Neural progenitor cell (in vitro differentiated cells): ENCODE data around the gene PTBP3. TPM values are rescaled to one million over a fixed set of nuclear protein-coding genes. Genes with fewer than 3 reads are reported as not detected.

Experiments
- DNase-seq: peaks from one replicate; pipeline ENCODE4 v3.0.0-alpha.2; 2016; ENCODE audit warnings: low spot score
- H2AFZ ChIP-seq: fragments of 200-600 bp; sonication (generic); replicated peaks from 2 replicates; pipeline ENCODE4 v1.6.1; 2016; ENCODE audit warnings: antibody characterized with exemption
- H3F3A ChIP-seq: fragments of 200-600 bp; sonication (generic); 2 replicates; pipeline ENCODE4 v1.6.1; 2016; ENCODE audit warnings: antibody characterized with exemption, low read depth
- H3K27ac ChIP-seq: fragments of 200-600 bp; sonication (generic); 2 replicates; pipeline ENCODE4 v1.5.1; 2016; ENCODE audit warnings: mild to moderate bottlenecking
- H3K27me3 ChIP-seq: fragments of 200-600 bp; sonication (generic); 2 replicates; pipeline ENCODE4 v1.6.1; 2016; ENCODE audit warnings: mild to moderate bottlenecking, moderate library complexity
- H3K36me3 ChIP-seq: fragments of 200-600 bp; sonication (generic); 2 replicates; pipeline ENCODE4 v1.5.1; 2016
- H3K4me1 ChIP-seq: fragments of 200-600 bp; sonication (generic); 2 replicates; pipeline ENCODE4 v1.6.1; 2016; ENCODE audit warnings: mixed run types
- H3K4me2 ChIP-seq: fragments of 200-600 bp; sonication (generic); 2 replicates; pipeline ENCODE4 v1.6.1; 2016
- H3K4me3 ChIP-seq: fragments of 200-600 bp; sonication (generic); 2 replicates; pipeline ENCODE4 v1.5.1; 2016
- H3K79me2 ChIP-seq: fragments of 200-600 bp; sonication (generic); 2 replicates; pipeline ENCODE4 v1.6.1; 2016; ENCODE audit warnings: low read depth
- H3K9ac ChIP-seq: fragments of 200-600 bp; sonication (generic); 2 replicates; pipeline ENCODE4 v1.6.1; 2016
- H3K9me3 ChIP-seq: fragments of 200-600 bp; sonication (generic); 2 replicates; pipeline ENCODE4 v1.5.1; 2016; ENCODE audit warnings: low read depth
- H4K20me1 ChIP-seq: fragments of 200-600 bp; sonication (generic); 2 replicates; pipeline ENCODE4 v1.6.1; 2016; ENCODE audit warnings: low read depth
- H3K27ac Mint-ChIP-seq: 3 replicates; pipeline ENCODE4 v1.8.0; 2021; ENCODE audit warnings: mixed read lengths
- H3K27me3 Mint-ChIP-seq: 2 replicates; pipeline ENCODE4 v1.8.0; 2022; ENCODE audit warnings: low read depth, mild to moderate bottlenecking, inconsistent platforms, moderate library complexity, mixed read lengths; ENCODE audit not compliant: insufficient read depth
- H3K36me3 Mint-ChIP-seq: 3 replicates; pipeline ENCODE4 v1.8.0; 2021; ENCODE audit warnings: mixed read lengths
- H3K4me1 Mint-ChIP-seq: 3 replicates; pipeline ENCODE4 v1.8.0; 2021; ENCODE audit warnings: mixed read lengths
- H3K4me3 Mint-ChIP-seq: 3 replicates; pipeline ENCODE4 v1.8.0; 2021; ENCODE audit warnings: mild to moderate bottlenecking, moderate library complexity, mixed read lengths
- H3K9me3 Mint-ChIP-seq: 3 replicates; pipeline ENCODE4 v1.8.0; 2020; ENCODE audit warnings: mixed read lengths
- EZH2 ChIP-seq: fragments of 200-600 bp; sonication (generic); IDR thresholded peaks from 2 replicates; pipeline ENCODE4 v1.6.1; 2017; ENCODE audit warnings: antibody characterized with exemption, mild to moderate bottlenecking, moderate library complexity
- EZH2phosphoT487 ChIP-seq: fragments of 200-600 bp; sonication (generic); IDR thresholded peaks from 2 replicates; pipeline ENCODE4 v1.6.1; 2017; ENCODE audit warnings: antibody characterized with exemption
- total RNA-seq: library from RNA; depleted of rRNA; stranded (reverse); fragments of >200 nt; gene quantifications from 2 replicates; pipeline ENCODE4 v1.2.3, GENCODE V29; 2015; ENCODE audit warnings: low replicate concordance
- TF ChIP-seq, protein P1 (sequence below): fragments of 200-600 bp; sonication (generic); IDR thresholded peaks from 2 replicates; pipeline ENCODE4 v1.5.1; 2017; ENCODE audit warnings: antibody characterized with exemption, mild to moderate bottlenecking

Gene PTBP3
- total RNA-seq, 1 donor from 2014 or later, result 84.7 TPM

DNA sequence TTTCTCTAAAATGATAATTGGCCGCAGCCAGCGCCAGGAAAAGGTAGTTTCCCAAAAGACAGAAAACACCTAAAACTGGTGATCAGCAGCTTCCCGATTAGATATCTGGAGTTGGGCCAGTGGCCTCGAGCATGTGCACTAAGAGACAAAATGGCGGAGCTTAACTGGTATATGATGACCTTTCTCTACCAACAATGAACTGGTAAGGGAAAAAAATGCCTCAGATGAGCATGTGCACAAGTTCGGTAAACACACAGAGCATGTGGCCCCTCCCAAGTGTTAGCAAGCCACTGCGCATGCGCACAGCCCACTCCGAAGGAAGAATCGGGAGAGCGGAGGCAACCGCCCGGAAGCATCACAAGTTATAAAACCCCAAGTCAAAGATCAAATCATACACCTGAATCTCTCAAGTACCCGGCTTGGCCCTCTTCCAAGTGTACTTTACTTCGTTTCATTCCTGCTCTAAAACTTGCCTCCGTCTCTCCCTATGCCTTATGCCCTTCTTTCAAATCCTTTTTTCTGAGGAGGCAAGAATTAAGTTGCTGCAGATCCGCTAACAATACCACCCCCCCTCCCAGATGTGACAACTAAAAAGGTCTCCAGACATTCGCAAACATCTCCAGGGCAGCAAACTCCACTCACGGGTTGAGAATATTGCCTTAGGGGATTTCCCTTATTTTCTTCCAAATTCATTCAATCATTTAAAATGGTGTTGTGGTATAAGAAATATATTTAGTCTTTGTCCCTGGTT, 15.0 kb upstream of the PTBP3 start:
- Histone ChIP-seq H3K79me2 (no peaks in the 10 kb centered on the region), H3K9me3 (no peaks in the 10 kb centered on the region), H3K4me3 (peak overlapping the region; percentile 4), H3K9ac (no peak overlapping the region), H3K27ac (no peak overlapping the region), H3K27me3 (no peaks in the 10 kb centered on the region), H4K20me1 (no peaks in the 10 kb centered on the region), H2AFZ (peak overlapping the region; percentile 60), H3K4me1 (no peaks in the 10 kb centered on the region), H3K36me3 (no peaks in the 10 kb centered on the region), H3K4me2 (peak overlapping the region; percentile 14), H3F3A (no peaks in the 10 kb centered on the region)
- Mint-ChIP-seq H3K27me3 (no peaks in the 10 kb centered on the region), H3K36me3 (no peaks in the 10 kb centered on the region), H3K9me3 (no peaks in the 10 kb centered on the region), H3K4me3 (no peak overlapping the region), H3K4me1 (peaks cover 4% of the 10 kb centered on the region), H3K27ac (peak overlapping the region; percentile 46)
- DNase-seq, result peak; percentile 47
- TF ChIP-seq EZH2 (no peak), EZH2phosphoT487 (no peak)

DNA sequence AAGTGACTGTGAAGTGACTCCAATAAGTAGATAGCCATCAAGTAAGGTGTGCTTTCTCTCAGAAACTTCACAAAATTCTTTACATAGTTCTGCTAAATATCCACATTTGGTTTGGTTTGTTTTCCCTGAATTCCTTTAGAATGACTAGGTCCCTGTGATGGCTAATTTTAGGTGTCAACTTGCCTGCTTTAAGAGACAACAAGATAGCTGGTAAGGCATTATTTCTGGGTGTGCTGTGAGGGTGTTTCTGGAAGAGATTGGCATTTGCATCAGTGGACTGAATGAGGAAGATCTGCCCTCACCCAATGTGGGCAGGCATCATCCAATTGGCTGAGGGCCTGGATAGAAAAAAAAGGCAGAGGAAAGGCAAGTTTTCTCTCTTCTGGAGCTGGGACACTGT, 8.3 kb upstream of the PTBP3 start:
- no peak for TF ChIP-seq EZH2
- no peak for TF ChIP-seq EZH2phosphoT487
- TF ChIP-seq, protein P1, sequence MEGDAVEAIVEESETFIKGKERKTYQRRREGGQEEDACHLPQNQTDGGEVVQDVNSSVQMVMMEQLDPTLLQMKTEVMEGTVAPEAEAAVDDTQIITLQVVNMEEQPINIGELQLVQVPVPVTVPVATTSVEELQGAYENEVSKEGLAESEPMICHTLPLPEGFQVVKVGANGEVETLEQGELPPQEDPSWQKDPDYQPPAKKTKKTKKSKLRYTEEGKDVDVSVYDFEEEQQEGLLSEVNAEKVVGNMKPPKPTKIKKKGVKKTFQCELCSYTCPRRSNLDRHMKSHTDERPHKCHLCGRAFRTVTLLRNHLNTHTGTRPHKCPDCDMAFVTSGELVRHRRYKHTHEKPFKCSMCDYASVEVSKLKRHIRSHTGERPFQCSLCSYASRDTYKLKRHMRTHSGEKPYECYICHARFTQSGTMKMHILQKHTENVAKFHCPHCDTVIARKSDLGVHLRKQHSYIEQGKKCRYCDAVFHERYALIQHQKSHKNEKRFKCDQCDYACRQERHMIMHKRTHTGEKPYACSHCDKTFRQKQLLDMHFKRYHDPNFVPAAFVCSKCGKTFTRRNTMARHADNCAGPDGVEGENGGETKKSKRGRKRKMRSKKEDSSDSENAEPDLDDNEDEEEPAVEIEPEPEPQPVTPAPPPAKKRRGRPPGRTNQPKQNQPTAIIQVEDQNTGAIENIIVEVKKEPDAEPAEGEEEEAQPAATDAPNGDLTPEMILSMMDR, result no peak
- Histone ChIP-seq H3F3A (no peaks in the 10 kb centered on the region), H3K9me3 (no peaks in the 10 kb centered on the region), H3K36me3 (no peaks in the 10 kb centered on the region), H2AFZ (peak overlapping the region; percentile 52), H3K9ac (no peak overlapping the region), H3K4me1 (no peaks in the 10 kb centered on the region), H4K20me1 (no peaks in the 10 kb centered on the region), H3K4me3 (no peak overlapping the region), H3K79me2 (no peaks in the 10 kb centered on the region), H3K4me2 (no peak overlapping the region), H3K27ac (no peak overlapping the region), H3K27me3 (no peaks in the 10 kb centered on the region)
- Mint-ChIP-seq H3K27ac (no peak overlapping the region), H3K4me3 (no peak overlapping the region), H3K9me3 (peaks cover 3% of the 10 kb centered on the region), H3K4me1 (no peaks in the 10 kb centered on the region), H3K27me3 (peaks cover 3% of the 10 kb centered on the region), H3K36me3 (no peaks in the 10 kb centered on the region)
- DNase-seq, result no peak

DNA sequence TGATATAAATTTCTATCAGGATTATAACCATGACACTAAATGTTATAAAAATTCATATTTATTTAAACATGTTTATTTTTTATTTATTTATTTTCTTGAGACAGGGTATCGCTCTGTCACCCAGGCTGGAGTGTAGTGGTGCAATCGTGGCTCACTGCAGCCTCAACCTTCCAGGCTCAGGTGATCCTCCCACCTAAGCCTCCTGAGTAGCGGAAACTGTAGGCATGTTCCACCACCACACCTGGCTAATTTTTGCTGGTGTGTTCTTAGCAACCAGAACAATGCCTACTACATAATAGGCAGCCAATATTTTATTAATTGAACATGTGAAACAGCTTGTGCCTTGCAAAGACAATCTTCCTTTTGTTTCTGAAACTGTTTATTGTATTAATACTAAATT, 6.5 kb upstream of the PTBP3 start:
- no peaks in the 10 kb centered on the region for H3K4me1 Mint-ChIP-seq
- no peak overlapping the region for H3K9ac ChIP-seq
- H2AFZ ChIP-seq, result no peak overlapping the region
- no peaks in the 10 kb centered on the region for H3F3A ChIP-seq
- H3K4me1 ChIP-seq, result no peaks in the 10 kb centered on the region
- no peaks in the 10 kb centered on the region for H3K27me3 ChIP-seq
- H3K4me3 ChIP-seq, result no peak overlapping the region
- no peak for DNase-seq
- H3K4me3 Mint-ChIP-seq, result no peak overlapping the region
- no peak overlapping the region for H3K4me2 ChIP-seq
- H3K36me3 ChIP-seq, result no peaks in the 10 kb centered on the region
- H3K27ac ChIP-seq, result no peak overlapping the region
- H3K9me3 ChIP-seq, result no peaks in the 10 kb centered on the region
- peaks cover 3% of the 10 kb centered on the region for H3K9me3 Mint-ChIP-seq
- no peaks in the 10 kb centered on the region for H3K79me2 ChIP-seq
- no peaks in the 10 kb centered on the region for H3K36me3 Mint-ChIP-seq
- no peaks in the 10 kb centered on the region for H4K20me1 ChIP-seq
- H3K27me3 Mint-ChIP-seq, result peaks cover 5% of the 10 kb centered on the region
- no peak for TF ChIP-seq EZH2
- TF ChIP-seq, protein P1, result no peak
- no peak for TF ChIP-seq EZH2phosphoT487
- H3K27ac Mint-ChIP-seq, result no peak overlapping the region

DNA sequence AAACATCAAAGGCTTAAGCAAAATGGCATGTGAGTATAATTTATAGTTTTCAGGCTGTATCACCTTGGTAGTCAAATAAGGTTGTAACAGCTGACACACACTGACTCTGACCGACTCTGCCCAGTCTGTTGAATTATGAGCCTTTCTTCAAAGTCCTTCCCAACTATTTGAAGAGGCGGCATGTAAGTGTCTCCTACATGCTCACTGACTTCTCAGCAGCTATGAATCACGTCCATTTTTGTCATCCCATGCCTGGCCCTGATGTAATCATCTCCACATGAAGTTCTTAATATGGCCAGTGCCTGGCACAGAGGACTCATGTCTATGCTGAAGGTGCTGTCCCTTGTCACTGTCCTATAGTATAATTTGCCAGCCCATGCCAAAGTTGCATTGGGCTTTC, 5.1 kb upstream of the PTBP3 start:
- no peaks in the 10 kb centered on the region for H3K4me1 ChIP-seq
- H3K9me3 ChIP-seq, result no peaks in the 10 kb centered on the region
- no peaks in the 10 kb centered on the region for H3K36me3 Mint-ChIP-seq
- no peak overlapping the region for H3K27ac Mint-ChIP-seq
- no peak overlapping the region for H2AFZ ChIP-seq
- no peak overlapping the region for H3K4me3 Mint-ChIP-seq
- H3K4me3 ChIP-seq, result no peak overlapping the region
- peaks cover 5% of the 10 kb centered on the region for H3K27me3 Mint-ChIP-seq
- peaks cover 3% of the 10 kb centered on the region for H3K9me3 Mint-ChIP-seq
- no peaks in the 10 kb centered on the region for H3K36me3 ChIP-seq
- H3K4me2 ChIP-seq, result no peak overlapping the region
- H3K9ac ChIP-seq, result no peak overlapping the region
- DNase-seq, result no peak
- H3K27ac ChIP-seq, result no peak overlapping the region
- H4K20me1 ChIP-seq, result no peaks in the 10 kb centered on the region
- H3K79me2 ChIP-seq, result no peaks in the 10 kb centered on the region
- no peaks in the 10 kb centered on the region for H3K4me1 Mint-ChIP-seq
- no peaks in the 10 kb centered on the region for H3K27me3 ChIP-seq
- H3F3A ChIP-seq, result peaks cover 11% of the 10 kb centered on the region
- TF ChIP-seq, protein P1, result no peak
- TF ChIP-seq EZH2phosphoT487 (no peak), EZH2 (no peak)
